C4-2B (cell line): Measurements from ENCODE around the gene PLEKHA5.

Experiments
- H3K27ac ChIP-seq: fragments of 450-650 bp; 2 replicates; pipeline ENCODE4 v1.5.1; 2017
- CTCF ChIP-seq: fragments of 450-650 bp; conservative IDR thresholded peaks from 2 replicates; pipeline ENCODE4 v1.5.1; 2017; ENCODE audit warnings: mild to moderate bottlenecking
- ZFX ChIP-seq: fragments of 450-650 bp; IDR thresholded peaks from 2 replicates; pipeline ENCODE4 v1.6.1; 2017

PLEKHA5 gene

GRCh38 chr12:19278407-19278806 lies 148.9 kb downstream of the PLEKHA5 start:
- TF ChIP-seq ZFX: no peak
- no peak for TF ChIP-seq CTCF

GRCh38 chr12:19282133-19282699 lies 152.7 kb downstream of the PLEKHA5 start:
- TF ChIP-seq ZFX (no peak), CTCF (no peak)

More at GRCh38 chr12:19278407-19278806, 148.9 kb downstream of the PLEKHA5 start:
- H3K27ac ChIP-seq: no peak overlapping the region

GRCh38 chr12:19284658-19285057 lies 155.1 kb downstream of the PLEKHA5 start:
- H3K27ac ChIP-seq: no peak overlapping the region
- TF ChIP-seq CTCF: no peak
- TF ChIP-seq ZFX: no peak

More at GRCh38 chr12:19282133-19282699, 152.7 kb downstream of the PLEKHA5 start:
- no peak overlapping the region for H3K27ac ChIP-seq

- no peak overlapping the region for H3K27ac ChIP-seq
- TF ChIP-seq ZFX (no peak), CTCF (no peak)
Measured at GRCh38 chr12:19285793-19286448, 156.4 kb downstream of the PLEKHA5 start.

GRCh38 chr12:19287302-19287701 lies 157.8 kb downstream of the PLEKHA5 start:
- no peak overlapping the region for H3K27ac ChIP-seq
- TF ChIP-seq CTCF (no peak), ZFX (no peak)

GRCh38 chr12:19288161-19288560 lies 158.6 kb downstream of the PLEKHA5 start:
- H3K27ac ChIP-seq: no peak overlapping the region
- TF ChIP-seq CTCF: no peak
- TF ChIP-seq ZFX: no peak

- TF ChIP-seq CTCF: peak; percentile 90
- no peak for TF ChIP-seq ZFX
- no peak overlapping the region for H3K27ac ChIP-seq
Measured at GRCh38 chr12:19288603-19289244, 159.2 kb downstream of the PLEKHA5 start.
